HepG2 (cell line): ENCODE results near the gene ZMYND19. TPM values are rescaled to one million over a fixed set of nuclear protein-coding genes. Genes with fewer than 3 reads are reported as not detected.

Source experiments
- BHLHE40 ChIP-seq: IDR thresholded peaks from 2 replicates; pipeline ENCODE4 v1.6.1; 2011; ENCODE audit warnings: low read length, improper control_type of control experiment
- CERS6 ChIP-seq: sonication (generic); formaldehyde crosslinking; IDR thresholded peaks from 2 replicates; pipeline ENCODE4 v1.5.0; 2020; ENCODE audit warnings: missing genetic modification reagents
- HDAC2 ChIP-seq: sonication (generic); formaldehyde crosslinking; IDR thresholded peaks from 2 replicates; pipeline ENCODE4 v1.4.0; 2020; ENCODE audit warnings: missing genetic modification reagents
- HES4 ChIP-seq: sonication (generic); formaldehyde crosslinking; IDR thresholded peaks from 2 replicates; pipeline ENCODE4 v1.9.0; 2021; ENCODE audit warnings: mild to moderate bottlenecking, missing genetic modification reagents, borderline replicate concordance
- KDM5B ChIP-seq: sonication (generic); formaldehyde crosslinking; IDR thresholded peaks from 2 replicates; pipeline ENCODE4 v1.4.0; 2020; ENCODE audit warnings: missing genetic modification reagents, mild to moderate bottlenecking, borderline replicate concordance
- KLF6 ChIP-seq: IDR thresholded peaks from 2 replicates; pipeline ENCODE4 v1.8.0; 2016; ENCODE audit warnings: missing biosample characterization, missing genetic modification reagents
- SATB2 ChIP-seq: sonication (generic); formaldehyde crosslinking; IDR thresholded peaks from 2 replicates; pipeline ENCODE4 v1.5.0; 2020; ENCODE audit warnings: missing genetic modification reagents
- SMAD1 ChIP-seq: sonication (generic); formaldehyde crosslinking; IDR thresholded peaks from 2 replicates; pipeline ENCODE4 v1.4.0; 2020; ENCODE audit warnings: missing genetic modification reagents, low read depth, mild to moderate bottlenecking, borderline replicate concordance
- SRY ChIP-seq: sonication (generic); formaldehyde crosslinking; IDR thresholded peaks from 2 replicates; pipeline ENCODE4 v1.8.0; 2022; ENCODE audit warnings: mild to moderate bottlenecking, missing genetic modification reagents
- THAP11 ChIP-seq: IDR thresholded peaks from 2 replicates; pipeline ENCODE4 v1.6.1; 2016; ENCODE audit warnings: missing biosample characterization, missing genetic modification reagents
- TMF1 ChIP-seq: sonication (generic); formaldehyde crosslinking; IDR thresholded peaks from 2 replicates; pipeline ENCODE4 v1.8.1; 2022; ENCODE audit warnings: low read depth, missing genetic modification reagents
- YEATS4 ChIP-seq: sonication (generic); formaldehyde crosslinking; IDR thresholded peaks from 2 replicates; pipeline ENCODE4 v1.4.0; 2020; ENCODE audit warnings: missing genetic modification reagents, borderline replicate concordance
- ZBED4 ChIP-seq: sonication (generic); formaldehyde crosslinking; IDR thresholded peaks from 2 replicates; pipeline ENCODE4 v1.4.0; 2020; ENCODE audit warnings: missing genetic modification reagents, borderline replicate concordance
- ZBTB37 ChIP-seq: sonication (generic); formaldehyde crosslinking; IDR thresholded peaks from 2 replicates; pipeline ENCODE4 v1.4.0; 2020; ENCODE audit warnings: mild to moderate bottlenecking, missing genetic modification reagents
- ZMAT3 ChIP-seq: sonication (generic); formaldehyde crosslinking; conservative IDR thresholded peaks from 2 replicates; pipeline ENCODE4 v1.7.0; 2021; ENCODE audit warnings: missing genetic modification reagents
- ZNF251 ChIP-seq: sonication (generic); formaldehyde crosslinking; IDR thresholded peaks from 2 replicates; pipeline ENCODE4 v1.9.0; 2021; ENCODE audit warnings: mild to moderate bottlenecking, missing genetic modification reagents
- ZNF253 ChIP-seq: sonication (generic); formaldehyde crosslinking; IDR thresholded peaks from 2 replicates; pipeline ENCODE4 v1.8.0; 2022; ENCODE audit warnings: mild to moderate bottlenecking, missing genetic modification reagents, borderline replicate concordance
- ZNF687 ChIP-seq: sonication (generic); formaldehyde crosslinking; IDR thresholded peaks from 2 replicates; pipeline ENCODE4 v1.5.1; 2020; ENCODE audit warnings: mild to moderate bottlenecking, missing genetic modification reagents, moderate library complexity
- ZNF766 ChIP-seq: sonication (generic); formaldehyde crosslinking; IDR thresholded peaks from 2 replicates; pipeline ENCODE4 v1.5.0; 2020; ENCODE audit warnings: missing genetic modification reagents, borderline replicate concordance
- ZNF768 ChIP-seq: sonication (generic); formaldehyde crosslinking; IDR thresholded peaks from 2 replicates; pipeline ENCODE4 v1.4.0; 2020; ENCODE audit warnings: missing genetic modification reagents
- polyA plus RNA-seq, 8 experiments: library from polyadenylated mRNA; depleted of rRNA in 3 of 8; stranded (reverse) in 7 of 8; unstranded in 1 of 8; fragments of >200 nt; fragmentation: Illumina TruSeq in 4 of 8; extraction: Trizol in 4 of 8; gene quantifications; 2 replicates each; pipeline versions ENCODE4 v1.2.1 to v1.2.3, GENCODE V29; 2011 to 2016; ENCODE audit warnings: low read depth in 4 of 8, missing spikeins in 1 of 8, mixed read lengths in 1 of 8; ENCODE audit not compliant: insufficient read depth in 1 of 8
- total RNA-seq, 5 experiments: library from RNA; depleted of rRNA; stranded (reverse); fragments of >200 nt; fragmentation: Illumina TruSeq; extraction: Trizol; gene quantifications; 2 replicates each; pipeline ENCODE4 v1.2.3, GENCODE V29; 2016; ENCODE audit warnings: low read depth in 1 of 5

Gene ZMYND19
- total and polyA plus RNA-seq, 2 of the 13 experiments (the other 11 are each of a cell fraction or from before 2014, with no cell fraction given) = 21.3 to 38.7 TPM

- TF ChIP-seq HDAC2 = no peak
- TF ChIP-seq KDM5B = peak; percentile 53; the same call in 1 of the 2 replicates
- no peak for TF ChIP-seq ZNF253 (CRISPR knock-in tag)
- no peak for TF ChIP-seq CERS6 (CRISPR knock-in tag)
- TF ChIP-seq HES4 (CRISPR knock-in tag) = no peak
- no peak for TF ChIP-seq KLF6 (CRISPR knock-in tag)
- TF ChIP-seq ZNF766 (CRISPR knock-in tag) = no peak
- TF ChIP-seq ZBTB37 (CRISPR knock-in tag) = no peak
- TF ChIP-seq BHLHE40 = no peak
- TF ChIP-seq SATB2 (CRISPR knock-in tag) = no peak
- TF ChIP-seq ZMAT3 (CRISPR knock-in tag) = no peak
- 0 out of 2 replicates have a peak, but pooled peaks have one; percentile 29 for TF ChIP-seq SRY (CRISPR knock-in tag)
- peak; percentile 61; the same call in 1 of the 2 replicates for TF ChIP-seq ZNF687 (CRISPR knock-in tag)
- TF ChIP-seq TMF1 (CRISPR knock-in tag) = no peak; the same call in 1 of the 2 replicates
- no peak for TF ChIP-seq SMAD1 (CRISPR knock-in tag)
- TF ChIP-seq ZBED4 (CRISPR knock-in tag) = no peak
- TF ChIP-seq ZNF251 (CRISPR knock-in tag) = no peak
- TF ChIP-seq YEATS4 (CRISPR knock-in tag) = no peak
- no peak for TF ChIP-seq THAP11 (CRISPR knock-in tag)
- TF ChIP-seq ZNF768 (CRISPR knock-in tag) = no peak
Measured at GRCh38 chr9:137589441-137590122, 730 bp downstream of the ZMYND19 start (continued).
